GM21723 (cell line): Measurements from ENCODE around the gene KLHDC7B.
A peak's percentile ranks its signal among the peaks of the same experiment; 100 is the strongest.

ENCODE experiments used
- ATAC-seq: cut with Tn5 transposase; IDR thresholded peaks from one replicate; pipeline ENCODE4 v1.9.1; 2021; ENCODE audit warnings: mild to moderate bottlenecking, moderate library complexity; ENCODE audit not compliant: unreplicated experiment

The KLHDC7B gene

DNA sequence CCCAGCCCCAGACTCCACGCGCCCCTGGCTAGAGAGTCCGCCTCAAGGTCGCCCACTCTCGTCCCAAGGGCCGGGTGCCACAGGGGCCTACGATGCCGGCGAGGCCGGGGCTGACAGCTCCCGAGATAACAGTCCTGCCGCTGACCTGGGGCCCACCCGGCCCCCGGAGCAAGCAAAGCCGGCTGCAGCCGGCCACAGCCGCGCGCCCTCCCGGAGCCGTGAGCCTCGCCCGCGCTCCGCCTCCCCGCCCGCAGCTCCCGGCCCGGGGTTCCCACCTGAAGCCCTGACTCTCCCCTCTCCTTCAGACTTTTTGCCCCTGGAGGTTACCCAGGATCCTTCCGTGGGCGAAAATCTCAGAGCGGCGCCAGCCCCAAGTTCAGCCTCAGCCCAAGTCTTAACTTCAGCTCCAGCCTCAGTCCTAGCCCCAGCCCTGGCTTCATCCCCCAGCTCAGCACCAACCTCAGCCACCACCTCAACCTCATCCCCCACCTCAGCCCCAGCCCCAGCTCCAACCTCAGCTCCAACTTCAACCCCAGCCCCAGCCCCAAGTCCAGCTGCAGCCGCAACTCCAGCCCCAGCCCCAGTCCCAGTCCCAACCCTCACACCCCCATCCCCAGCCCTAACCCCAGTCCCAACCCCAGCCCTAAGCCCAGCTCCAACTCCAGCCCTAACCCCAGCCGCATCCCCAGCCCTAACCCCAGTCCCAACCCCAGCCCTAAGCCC is 1.7 kb downstream of the KLHDC7B start:
- ATAC-seq, result no peak

DNA sequence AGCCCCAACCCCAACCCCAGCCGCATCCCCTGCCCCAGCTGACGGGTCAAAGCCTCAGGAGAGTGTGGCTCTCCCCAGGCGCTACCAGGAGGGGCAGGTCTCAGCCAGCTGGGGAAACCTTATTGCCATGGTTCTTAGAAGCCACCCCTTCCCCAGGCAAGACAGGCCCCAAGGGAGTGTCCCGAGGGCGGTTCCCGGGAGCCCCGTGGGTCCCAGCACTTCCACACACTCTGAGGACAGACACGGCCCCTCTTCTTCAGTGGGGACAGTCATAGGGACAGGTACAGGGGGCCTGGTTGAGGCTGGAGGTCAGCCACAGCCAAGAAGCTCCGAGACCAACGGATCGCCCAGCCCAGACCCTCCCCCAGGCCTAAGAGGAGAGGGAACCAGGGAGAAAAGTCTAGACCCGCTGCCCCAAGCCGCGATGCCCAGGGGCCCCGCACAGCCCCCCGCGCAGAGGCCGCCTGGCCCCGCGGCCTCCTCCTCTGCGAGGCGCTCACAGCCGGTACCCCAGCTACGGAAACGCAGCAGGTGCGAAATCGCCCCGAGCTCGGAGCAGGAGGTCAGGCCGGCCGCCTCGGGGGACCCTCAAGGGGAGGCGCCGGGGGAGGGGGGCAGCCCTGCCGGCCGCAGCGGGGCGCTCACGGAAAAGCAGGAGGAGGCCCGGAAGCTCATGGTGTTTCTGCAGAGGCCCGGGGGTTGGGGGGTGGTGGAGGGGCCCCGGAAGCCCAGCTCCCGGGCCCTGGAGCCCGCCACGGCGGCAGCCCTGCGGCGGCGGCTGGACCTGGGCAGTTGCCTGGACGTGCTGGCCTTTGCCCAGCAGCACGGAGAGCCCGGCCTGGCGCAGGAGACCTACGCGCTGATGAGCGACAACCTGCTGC is 2.6 kb downstream of the KLHDC7B start:
- ATAC-seq, result no peak

DNA sequence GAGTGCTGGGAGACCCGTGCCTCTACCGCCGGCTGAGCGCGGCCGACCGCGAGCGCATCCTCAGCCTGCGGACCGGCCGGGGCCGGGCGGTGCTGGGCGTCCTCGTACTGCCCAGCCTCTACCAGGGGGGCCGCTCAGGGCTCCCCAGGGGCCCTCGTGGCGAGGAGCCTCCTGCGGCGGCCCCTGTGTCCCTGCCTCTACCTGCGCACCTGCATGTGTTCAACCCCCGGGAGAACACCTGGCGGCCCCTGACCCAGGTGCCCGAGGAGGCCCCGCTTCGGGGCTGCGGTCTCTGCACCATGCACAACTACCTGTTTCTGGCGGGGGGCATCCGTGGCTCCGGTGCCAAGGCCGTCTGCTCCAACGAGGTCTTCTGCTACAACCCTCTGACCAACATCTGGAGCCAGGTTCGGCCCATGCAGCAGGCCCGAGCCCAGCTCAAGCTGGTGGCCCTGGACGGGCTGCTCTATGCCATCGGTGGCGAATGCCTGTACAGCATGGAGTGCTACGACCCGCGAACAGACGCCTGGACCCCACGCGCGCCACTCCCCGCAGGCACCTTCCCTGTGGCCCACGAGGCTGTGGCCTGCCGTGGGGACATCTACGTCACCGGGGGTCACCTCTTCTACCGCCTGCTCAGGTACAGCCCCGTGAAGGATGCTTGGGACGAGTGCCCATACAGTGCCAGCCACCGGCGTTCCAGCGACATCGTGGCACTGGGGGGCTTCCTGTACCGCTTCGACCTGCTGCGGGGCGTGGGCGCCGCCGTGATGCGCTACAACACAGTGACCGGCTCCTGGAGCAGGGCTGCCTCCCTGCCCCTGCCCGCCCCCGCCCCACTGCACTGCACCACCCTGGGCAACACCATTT is 3.5 kb downstream of the KLHDC7B start:
- no peak for ATAC-seq

DNA sequence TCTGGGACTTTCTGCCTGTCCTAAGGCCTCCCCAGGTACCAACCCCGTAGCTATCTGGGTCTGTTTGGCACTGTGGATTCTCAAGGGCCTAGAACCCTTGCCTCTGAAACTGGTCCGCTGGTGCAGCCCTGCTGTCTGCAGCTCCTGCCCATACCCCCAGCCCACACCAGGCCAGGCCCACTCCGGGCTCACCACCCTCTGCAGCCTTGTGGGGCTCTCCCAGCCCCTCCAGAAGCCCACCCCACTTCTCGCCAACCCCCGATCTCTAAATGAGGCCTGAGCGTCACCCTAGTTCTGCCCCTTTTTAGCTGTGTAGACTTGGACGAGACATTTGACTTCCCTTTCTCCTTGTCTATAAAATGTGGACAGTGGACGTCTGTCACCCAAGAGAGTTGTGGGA is 4.7 kb downstream of the KLHDC7B start:
- no peak for ATAC-seq

DNA sequence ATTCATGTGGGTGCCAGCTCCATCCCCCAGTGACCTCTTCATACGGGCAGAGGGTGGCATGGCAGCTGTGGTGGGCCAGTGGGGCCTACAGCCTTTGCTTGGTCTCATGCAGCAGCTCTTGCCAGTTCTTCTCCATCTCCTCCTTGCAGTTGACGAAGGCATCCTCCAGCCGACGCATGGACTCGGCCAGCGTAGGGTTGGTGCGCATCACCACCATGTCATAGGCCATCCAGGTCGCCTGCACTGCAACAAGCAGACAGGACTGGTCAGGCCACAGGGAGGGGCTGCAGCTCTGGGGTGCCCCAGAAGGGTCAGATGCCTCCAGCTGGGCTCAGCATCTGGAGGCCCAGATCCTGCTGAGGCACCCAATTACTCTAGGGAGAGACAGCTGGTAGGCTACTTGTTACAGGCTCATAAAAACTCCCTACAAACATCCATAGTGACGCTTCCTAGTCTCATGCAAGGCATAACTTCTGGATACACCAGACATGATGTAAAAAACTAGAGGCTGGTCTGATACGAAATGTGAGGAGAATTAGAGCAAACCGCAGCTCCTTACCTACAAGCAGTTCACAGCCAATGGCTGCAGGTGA is 5.6 kb downstream of the KLHDC7B start:
- ATAC-seq, result no peak

DNA sequence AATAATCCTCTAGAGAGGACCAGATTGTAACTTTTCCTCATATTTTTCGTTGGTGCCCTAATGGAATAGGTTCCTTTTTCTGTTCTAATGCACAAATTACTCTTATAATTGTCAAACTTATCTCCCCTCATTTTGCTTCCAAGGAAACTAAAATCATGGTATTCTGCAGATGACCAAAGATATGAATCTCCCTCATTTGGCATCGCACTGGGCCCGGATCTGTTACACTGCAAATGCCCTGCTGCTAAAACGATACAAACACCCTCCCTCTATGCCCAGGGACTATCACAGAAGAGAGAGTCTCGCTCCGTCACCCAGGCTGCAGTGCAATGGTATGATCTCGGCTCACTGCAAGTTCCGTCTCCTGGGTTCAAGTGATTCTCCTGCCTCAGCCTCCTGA is 7.6 kb downstream of the KLHDC7B start:
- no peak for ATAC-seq

DNA sequence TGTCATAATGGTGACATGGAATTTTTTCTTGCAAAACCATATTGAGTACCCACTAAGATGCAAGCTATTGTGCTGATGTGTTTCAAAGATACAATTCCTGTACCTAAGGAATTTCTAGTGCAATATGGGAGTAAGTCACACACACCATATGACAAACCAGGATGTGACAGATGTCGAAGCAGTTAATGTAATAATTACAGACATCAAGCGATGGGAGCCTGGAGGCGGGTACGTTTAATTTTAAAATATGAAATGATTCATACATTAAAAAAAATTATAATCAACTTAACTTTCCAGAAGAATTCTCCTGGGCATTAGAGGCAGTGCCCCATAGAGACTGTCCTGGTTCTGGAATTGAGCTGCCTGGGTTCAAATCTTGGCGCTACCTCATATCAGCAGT is 11.0 kb downstream of the KLHDC7B start:
- no peak for ATAC-seq

DNA sequence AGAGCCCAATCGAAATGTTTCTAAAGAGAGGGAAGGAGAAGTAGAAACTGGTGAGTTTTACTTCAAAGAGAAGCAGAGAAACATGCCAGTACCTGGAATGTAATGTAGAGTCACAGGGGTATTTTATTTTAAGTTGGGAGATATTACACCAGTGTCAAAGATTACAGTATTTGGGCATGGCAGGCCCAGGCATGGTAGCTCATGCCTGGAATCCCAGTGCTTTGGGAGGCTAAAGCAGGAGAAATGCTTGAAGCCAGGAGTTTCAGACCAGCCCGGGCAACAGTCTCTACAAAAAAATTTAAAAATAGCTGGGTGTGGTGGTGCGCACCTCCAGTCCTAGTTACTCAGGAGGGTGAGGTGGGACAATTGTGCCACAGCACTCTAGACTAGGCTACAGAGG is 14.3 kb downstream of the KLHDC7B start:
- no peak for ATAC-seq

DNA sequence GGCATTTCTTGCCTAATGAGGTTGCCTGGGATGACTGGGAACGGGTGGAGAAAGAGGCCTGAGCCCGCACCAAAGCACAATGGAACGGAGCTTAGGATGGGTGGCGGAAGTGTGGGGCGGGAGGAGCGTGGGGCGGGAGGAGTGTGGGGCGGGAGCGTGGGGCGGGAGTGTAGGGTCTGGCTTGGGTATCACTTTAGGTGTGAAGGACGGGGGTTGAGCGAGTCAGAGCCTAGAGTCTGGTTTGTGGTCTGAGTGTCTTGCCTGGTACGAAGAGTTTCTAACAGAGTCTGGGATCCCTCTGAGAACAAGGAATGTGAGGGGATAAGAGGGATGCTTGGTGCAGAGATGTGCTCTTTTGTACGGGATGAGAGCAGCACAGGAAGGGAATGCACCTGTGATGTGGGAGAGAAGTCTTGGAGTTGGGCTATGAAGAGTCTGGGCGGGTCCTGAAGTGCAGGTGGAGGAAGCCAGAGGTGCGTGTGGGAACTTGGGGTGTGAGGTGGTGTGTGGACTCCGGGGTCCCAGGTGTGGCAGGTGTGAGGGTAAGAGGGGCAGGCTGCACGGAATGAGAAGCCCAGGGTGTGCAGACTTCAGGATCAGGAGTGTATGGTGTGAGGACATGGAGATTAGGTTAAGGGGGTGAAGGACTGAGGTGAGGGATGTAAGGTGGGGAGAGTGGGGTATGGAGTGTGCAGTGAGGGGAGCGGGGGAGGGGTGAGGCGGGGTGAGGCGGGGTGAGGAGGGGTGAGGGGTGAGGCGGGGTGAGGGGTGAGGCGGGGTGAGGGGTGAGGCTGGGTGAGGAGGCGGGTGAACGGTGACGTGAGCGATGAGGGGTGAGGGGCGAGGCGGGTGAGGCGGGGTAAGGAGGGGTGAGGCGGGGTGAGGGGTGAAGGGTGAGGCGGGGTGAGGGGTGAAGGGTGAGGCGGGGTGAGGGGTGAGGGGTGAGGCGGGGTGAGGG is 16.0 kb downstream of the KLHDC7B start:
- ATAC-seq, result no peak

DNA sequence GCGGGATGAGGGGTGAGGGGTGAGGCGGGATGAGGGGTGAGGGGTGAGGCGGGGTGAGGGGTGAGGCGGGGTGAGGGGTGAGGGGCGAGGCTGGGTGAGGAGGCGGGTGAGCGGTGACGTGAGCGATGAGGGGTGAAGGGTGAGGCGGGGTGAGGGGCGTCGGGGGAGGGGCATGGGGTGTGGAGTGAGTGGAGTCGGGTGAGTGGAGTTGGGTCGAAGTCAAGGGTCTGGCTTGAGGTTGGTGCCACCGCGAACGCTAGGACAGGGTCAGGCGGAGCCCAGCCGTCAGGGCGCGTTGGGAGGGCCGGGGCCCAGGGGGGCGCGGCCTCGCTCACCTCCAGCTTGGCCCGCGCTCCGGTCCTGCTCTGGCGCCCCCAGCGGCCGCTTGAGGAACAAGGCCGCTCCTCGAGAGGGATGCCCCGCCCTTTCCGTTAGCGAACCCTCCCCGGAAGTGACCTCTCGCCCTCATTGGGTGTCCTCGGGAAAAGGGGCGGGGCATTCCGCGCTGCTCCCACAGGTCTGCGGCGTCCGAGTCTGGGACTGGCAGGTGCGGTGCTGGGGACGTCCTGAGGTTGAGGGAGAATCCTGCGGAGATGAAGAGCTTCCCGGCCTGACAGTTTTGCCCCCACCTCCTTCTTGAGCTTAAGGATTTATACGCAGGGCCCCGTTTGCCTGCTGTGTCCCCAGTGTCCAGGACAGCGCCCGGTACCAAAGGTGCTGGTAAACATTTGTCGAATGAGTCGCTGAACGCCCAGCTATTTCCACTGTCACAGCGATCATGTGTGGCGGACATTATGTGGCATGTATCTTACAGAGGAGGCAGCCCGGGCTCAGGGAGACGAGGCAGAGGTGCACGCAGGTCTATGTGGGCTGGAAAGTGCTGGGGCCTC is 17.1 kb downstream of the KLHDC7B start, which contains the start of gene SYCE3:
Gene SYCE3, minus strand, starts transcription at position 397 of the 890 bp plus-strand sequence. CDS start 6,514 bp downstream, outside the sequence.
- peak; percentile 89 for ATAC-seq

DNA sequence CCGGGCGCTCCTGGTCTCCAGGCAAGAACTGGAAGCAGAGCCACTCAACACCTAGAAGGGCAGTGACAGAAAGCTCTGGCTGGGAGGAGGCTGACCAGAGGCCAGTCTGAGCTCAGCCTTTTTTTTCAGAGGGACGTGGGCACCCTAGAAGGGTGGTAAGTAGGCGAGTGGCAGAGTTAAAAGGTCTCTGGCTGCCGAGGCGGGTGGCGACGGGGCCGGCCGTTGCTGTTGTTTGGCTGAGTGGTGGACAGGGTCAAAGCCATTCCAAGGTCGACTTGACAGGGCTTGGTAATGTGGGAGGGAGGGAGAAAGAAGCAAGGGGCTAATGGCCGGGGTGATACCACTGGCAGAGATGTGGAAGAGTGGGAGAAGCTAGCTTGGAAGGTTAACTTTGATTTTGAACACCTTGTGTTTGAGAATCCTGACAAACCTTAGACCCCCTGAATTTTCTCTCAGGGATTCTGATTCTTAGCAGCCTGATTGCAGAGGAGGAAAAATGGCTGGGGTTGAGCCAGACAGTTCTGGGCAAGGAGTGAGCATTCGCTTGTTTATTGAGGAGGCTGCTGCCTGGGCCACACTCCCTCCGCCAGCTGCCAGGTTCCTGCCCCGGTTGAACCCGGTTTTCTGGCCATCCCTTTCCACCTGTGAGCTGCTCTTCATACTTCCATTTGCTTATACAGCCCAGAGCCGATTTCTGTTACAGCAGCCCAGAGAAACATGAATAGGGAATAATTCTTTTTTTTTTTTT is 17.9 kb downstream of the KLHDC7B start:
- ATAC-seq, result peak; percentile 11

DNA sequence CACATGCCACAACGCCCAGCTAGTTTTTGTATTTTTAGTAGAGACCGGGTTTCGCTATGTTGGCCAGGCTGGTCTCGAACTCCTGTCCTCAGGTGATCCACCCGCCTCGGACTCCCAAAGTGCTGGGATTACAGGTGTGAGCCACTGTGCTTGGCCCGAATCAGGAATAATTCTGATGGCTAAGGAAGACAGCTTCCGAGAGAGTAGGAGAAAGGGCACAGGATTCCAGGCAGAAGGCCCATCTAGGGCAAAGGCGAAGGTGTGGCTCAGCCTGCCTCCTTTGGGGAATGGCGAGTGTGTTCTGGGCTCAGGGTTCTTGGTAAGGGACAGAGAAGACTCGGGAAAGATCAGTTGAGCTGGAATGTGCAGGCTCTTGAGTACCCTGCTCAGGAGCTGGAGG is 18.6 kb downstream of the KLHDC7B start:
- ATAC-seq, result no peak

DNA sequence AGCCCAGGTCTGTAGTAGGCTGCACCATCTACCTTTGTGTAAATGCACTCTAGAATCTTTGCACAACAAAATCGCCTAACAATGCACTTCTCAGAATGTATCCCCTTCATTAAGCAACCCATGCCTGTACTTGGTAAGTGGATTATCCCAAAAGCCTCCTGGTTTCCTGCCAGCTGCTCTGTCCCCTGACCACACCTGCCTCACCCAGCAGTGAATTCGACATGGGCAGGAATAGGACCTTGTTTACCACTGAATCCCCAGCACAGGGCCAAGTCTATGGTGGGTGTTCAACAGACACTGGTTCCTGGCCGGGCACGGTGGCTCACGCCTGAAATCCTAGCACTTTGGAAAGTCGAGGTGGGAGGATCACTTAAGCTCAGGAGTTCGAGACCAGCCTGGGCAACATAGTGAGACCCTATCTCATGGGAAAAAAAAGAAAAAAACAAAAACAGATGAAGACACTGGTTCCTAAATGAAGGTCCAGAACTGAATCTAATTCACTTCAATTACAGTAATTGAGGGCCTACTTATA is 22.1 kb downstream of the KLHDC7B start:
- no peak for ATAC-seq

DNA sequence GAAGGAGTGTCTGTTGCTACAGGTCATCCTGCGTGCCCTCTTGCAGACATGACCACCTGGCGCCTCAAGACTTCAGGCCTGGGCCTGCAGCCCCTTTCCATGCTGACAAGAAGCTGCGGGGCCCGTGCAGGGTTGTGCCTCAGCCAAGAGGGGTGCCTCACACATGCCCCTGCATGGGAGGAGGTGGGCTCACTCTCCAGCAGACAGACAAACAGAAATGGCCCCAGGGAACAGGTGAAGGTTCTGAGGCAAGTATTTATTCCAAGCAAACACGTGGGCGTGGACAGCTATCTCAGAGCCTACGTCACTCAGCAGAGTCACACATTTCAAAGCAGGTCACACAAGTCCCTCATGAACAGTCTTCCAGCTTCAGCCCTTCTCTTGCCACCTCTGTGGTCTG is 22.9 kb downstream of the KLHDC7B start:
- ATAC-seq, result no peak

DNA sequence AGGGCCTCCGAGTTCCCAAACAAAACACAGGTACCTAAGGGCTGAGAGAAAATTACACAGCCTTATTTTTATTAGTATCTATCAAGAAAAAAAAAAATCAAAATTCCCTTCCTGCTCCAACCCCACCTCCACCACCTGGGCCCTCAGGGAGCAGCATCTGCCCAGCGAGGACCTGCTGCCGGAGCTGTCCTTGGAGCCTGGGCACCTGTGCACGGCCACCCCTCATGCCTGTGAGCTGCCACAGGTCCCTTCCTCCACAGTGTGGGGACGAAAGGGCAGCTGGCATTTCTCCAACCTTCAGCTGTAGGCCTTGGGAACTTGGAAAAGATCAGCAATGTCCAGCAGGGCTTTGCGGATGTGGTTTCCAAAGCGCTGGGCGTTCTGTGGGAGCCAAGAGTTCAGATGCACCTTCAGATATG is 23.4 kb downstream of the KLHDC7B start:
- no peak for ATAC-seq

DNA sequence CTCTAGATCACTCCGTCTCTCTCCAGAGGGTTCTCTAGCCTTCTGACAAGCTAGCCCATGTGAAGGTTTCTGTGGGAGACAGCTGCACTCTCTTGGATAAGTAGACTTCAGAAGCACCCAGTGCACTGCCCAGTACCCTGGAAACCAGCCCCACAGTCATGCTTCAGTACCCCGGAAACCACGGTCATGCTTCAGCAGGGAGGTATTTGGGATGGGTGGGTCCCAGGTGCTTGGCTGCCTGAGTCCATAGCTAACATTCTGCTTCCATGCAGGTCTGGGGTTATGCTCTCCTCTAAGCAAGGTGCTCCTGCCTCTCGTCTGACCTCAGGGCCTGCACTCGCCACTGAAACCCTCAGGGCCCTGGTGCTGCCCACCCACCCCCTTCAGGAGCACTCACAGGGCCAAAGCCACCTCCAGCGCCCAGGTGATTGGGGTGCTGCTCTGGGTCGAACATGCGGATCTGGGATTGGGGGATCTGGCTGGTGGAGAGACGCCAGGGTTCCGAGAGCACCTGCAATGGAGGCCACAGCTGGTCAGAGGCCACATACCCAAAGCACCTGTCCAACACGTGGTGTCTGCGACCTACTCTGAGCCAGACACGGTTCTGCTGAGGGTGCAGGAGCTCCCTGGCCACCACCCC is 24.3 kb downstream of the KLHDC7B start:
- ATAC-seq, result no peak

DNA sequence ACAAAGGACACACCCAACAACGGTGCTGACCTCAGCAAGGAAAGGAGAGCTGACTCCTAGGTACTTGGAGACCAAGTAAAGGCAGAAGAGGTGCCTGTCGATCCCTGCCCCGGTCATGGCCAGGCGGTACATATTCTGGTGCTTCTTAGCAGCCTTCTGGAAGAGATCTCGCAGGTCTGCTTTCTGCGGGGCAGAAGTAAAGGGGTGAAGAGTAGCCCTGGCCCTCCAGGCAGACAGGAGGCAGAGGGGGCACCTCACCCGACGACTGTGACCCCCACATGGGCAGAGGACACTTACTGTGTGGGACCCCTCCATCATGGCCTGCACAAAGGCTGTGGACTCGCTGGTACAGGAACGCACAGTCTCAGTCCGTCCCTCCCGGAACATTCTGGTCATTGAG is 25.2 kb downstream of the KLHDC7B start:
- ATAC-seq, result no peak
